Type B pancreatic cell (in vitro differentiated cells): ENCODE measurements around the gene SYNM. TPM values are rescaled to one million over a fixed set of nuclear protein-coding genes. Genes with fewer than 3 reads are reported as not detected.

Experiments used
- DNase-seq: peaks from one replicate; pipeline ENCODE4 v3.0.0; 2021; ENCODE audit warnings: mixed read lengths; ENCODE audit not compliant: unreplicated experiment; ENCODE audit errors: extremely low spot score
- H3K27ac Mint-ChIP-seq: 2 replicates; pipeline ENCODE4 v1.8.0; 2021; ENCODE audit warnings: mild to moderate bottlenecking, mixed read lengths
- H3K27me3 Mint-ChIP-seq: 2 replicates; pipeline ENCODE4 v1.8.0; 2021; ENCODE audit warnings: mixed read lengths
- H3K36me3 Mint-ChIP-seq: 2 replicates; pipeline ENCODE4 v1.8.0; 2021; ENCODE audit warnings: mixed read lengths
- H3K4me1 Mint-ChIP-seq: one replicate; pipeline ENCODE4 v1.8.0; 2021; ENCODE audit warnings: mixed read lengths; ENCODE audit not compliant: unreplicated experiment
- H3K4me3 Mint-ChIP-seq: 2 replicates; pipeline ENCODE4 v1.8.0; 2021; ENCODE audit warnings: mild to moderate bottlenecking, mixed read lengths
- H3K9me3 Mint-ChIP-seq: 2 replicates; pipeline ENCODE4 v1.8.0; 2021; ENCODE audit warnings: mixed read lengths
- CTCF ChIP-seq: fragments of 200-600 bp; sonication (generic); conservative IDR thresholded peaks from 2 replicates; pipeline ENCODE4 v1.5.0; 2021; ENCODE audit warnings: antibody characterized with exemption, mild to moderate bottlenecking
- total RNA-seq: library from RNA; stranded (reverse); gene quantifications from 2 replicates; pipeline ENCODE4 v1.2.1, GENCODE V29; 2021; ENCODE audit warnings: low replicate concordance

The SYNM gene
- total RNA-seq, 1 donor from 2014 or later, result 4.1 TPM

- peak; percentile 27 for DNase-seq
- H3K27ac Mint-ChIP-seq, result no peak overlapping the region
- no peaks in the 10 kb centered on the region for H3K9me3 Mint-ChIP-seq
- H3K4me3 Mint-ChIP-seq, result no peak overlapping the region
- H3K4me1 Mint-ChIP-seq, result peaks cover 5% of the 10 kb centered on the region
- TF ChIP-seq CTCF, result no peak
- H3K36me3 Mint-ChIP-seq, result peaks cover 15% of the 10 kb centered on the region
- no peaks in the 10 kb centered on the region for H3K27me3 Mint-ChIP-seq
Measured at GRCh38 chr15:99172171-99172570, 67.3 kb downstream of the SYNM start.

GRCh38 chr15:99172989-99173388, 68.1 kb downstream of the SYNM start:
- no peak overlapping the region for H3K4me3 Mint-ChIP-seq
- no peaks in the 10 kb centered on the region for H3K9me3 Mint-ChIP-seq
- no peak for TF ChIP-seq CTCF
- peaks cover 5% of the 10 kb centered on the region for H3K4me1 Mint-ChIP-seq
- no peak overlapping the region for H3K27ac Mint-ChIP-seq
- DNase-seq, result no peak
- H3K36me3 Mint-ChIP-seq, result peaks cover 15% of the 10 kb centered on the region
- no peaks in the 10 kb centered on the region for H3K27me3 Mint-ChIP-seq

- DNase-seq, result no peak
- H3K36me3 Mint-ChIP-seq, result peaks cover 11% of the 10 kb centered on the region
- no peak overlapping the region for H3K4me3 Mint-ChIP-seq
- H3K9me3 Mint-ChIP-seq, result no peaks in the 10 kb centered on the region
- no peak for TF ChIP-seq CTCF
- no peak overlapping the region for H3K27ac Mint-ChIP-seq
- H3K27me3 Mint-ChIP-seq, result no peaks in the 10 kb centered on the region
- H3K4me1 Mint-ChIP-seq, result peaks cover 10% of the 10 kb centered on the region
Measured at GRCh38 chr15:99174567-99175395, 69.9 kb downstream of the SYNM start.

- H3K4me1 Mint-ChIP-seq, result peaks cover 30% of the 10 kb centered on the region
- H3K27ac Mint-ChIP-seq, result no peak overlapping the region
- TF ChIP-seq CTCF, result no peak
- no peak for DNase-seq
- H3K9me3 Mint-ChIP-seq, result no peaks in the 10 kb centered on the region
- H3K4me3 Mint-ChIP-seq, result no peak overlapping the region
- H3K27me3 Mint-ChIP-seq, result no peaks in the 10 kb centered on the region
- peaks cover 11% of the 10 kb centered on the region for H3K36me3 Mint-ChIP-seq
Measured at GRCh38 chr15:99176757-99177156, 71.9 kb downstream of the SYNM start.

- Mint-ChIP-seq H3K4me3 (no peak overlapping the region), H3K9me3 (no peaks in the 10 kb centered on the region), H3K36me3 (peaks cover 12% of the 10 kb centered on the region), H3K27ac (no peak overlapping the region), H3K27me3 (no peaks in the 10 kb centered on the region), H3K4me1 (peaks cover 34% of the 10 kb centered on the region)
- TF ChIP-seq CTCF, result no peak
- no peak for DNase-seq
Measured at GRCh38 chr15:99177679-99178078, 72.8 kb downstream of the SYNM start.
